WTC11 (cell line): Measurements from ENCODE around the gene INO80B. TPM values are rescaled to one million over a fixed set of nuclear protein-coding genes. Genes with fewer than 3 reads are reported as not detected.
"Not testable (repeated sequence)": the region's sequence is repeated elsewhere in the genome, so short reads cannot be mapped to it uniquely, and the experiment has no call there.

ENCODE experiments used
- ATAC-seq: fragments of 200-7000 bp; cut with Tn5 transposase; 2 replicates; pipeline ENCODE4 v1.10.0; 2021; ENCODE audit warnings: mild to moderate bottlenecking, moderate library complexity
- CTCF ChIA-PET: fragments of 300-600 bp; sonication (Branson Sonifier 250); formaldehyde crosslinking; loops from one replicate; lab custom pipeline; 2021; ENCODE audit warnings: antibody characterized with exemption; lab: Charles Lee
- POLR2A ChIA-PET: fragments of 350-600 bp; sonication (Branson Sonifier 250); formaldehyde crosslinking; loops from one replicate; lab custom pipeline; 2021; ENCODE audit warnings: antibody characterized with exemption; lab: Charles Lee
- DNase-seq: peaks from one replicate; pipeline ENCODE4 v3.0.0; 2021; ENCODE audit warnings: low spot score
- H3K27ac Mint-ChIP-seq: 2 replicates; pipeline ENCODE4 v1.8.0; 2021; ENCODE audit warnings: mixed read lengths
- H3K27me3 Mint-ChIP-seq: 2 replicates; pipeline ENCODE4 v1.8.0; 2021; ENCODE audit warnings: low read depth, mild to moderate bottlenecking, moderate library complexity, mixed read lengths
- H3K36me3 Mint-ChIP-seq: 2 replicates; pipeline ENCODE4 v1.8.0; 2021; ENCODE audit warnings: mixed read lengths
- H3K4me1 Mint-ChIP-seq: 2 replicates; pipeline ENCODE4 v1.8.0; 2022; ENCODE audit warnings: mixed read lengths
- H3K4me3 Mint-ChIP-seq: 2 replicates; pipeline ENCODE4 v1.8.0; 2021; ENCODE audit warnings: mild to moderate bottlenecking, moderate library complexity, mixed read lengths
- H3K9me3 Mint-ChIP-seq: 2 replicates; pipeline ENCODE4 v1.8.0; 2021; ENCODE audit warnings: mixed read lengths
- ATF1 ChIP-seq: sonication (generic); formaldehyde crosslinking; IDR thresholded peaks from 2 replicates; pipeline ENCODE4 v1.8.1; 2023; ENCODE audit warnings: mild to moderate bottlenecking, moderate library complexity, missing genetic modification reagents
- CREB1 ChIP-seq: sonication (generic); formaldehyde crosslinking; IDR thresholded peaks from 2 replicates; pipeline ENCODE4 v1.8.0; 2023; ENCODE audit warnings: mild to moderate bottlenecking, missing genetic modification reagents
- ELF4 ChIP-seq: sonication (generic); formaldehyde crosslinking; IDR thresholded peaks from 2 replicates; pipeline ENCODE4 v1.8.1; 2022; ENCODE audit warnings: low read depth, mild to moderate bottlenecking, moderate library complexity, missing genetic modification reagents
- FOXJ3 ChIP-seq: sonication (generic); formaldehyde crosslinking; IDR thresholded peaks from 2 replicates; pipeline ENCODE4 v1.9.0; 2021; ENCODE audit warnings: missing genetic modification reagents, mild to moderate bottlenecking, borderline replicate concordance
- JAZF1 ChIP-seq: fragments of 250-450 bp; sonication (Bioruptor Pico); IDR thresholded peaks from 2 replicates; pipeline ENCODE4 v1.9.0; 2021; ENCODE audit warnings: moderate library complexity, mild to moderate bottlenecking, inconsistent platforms
- JUN ChIP-seq: sonication (generic); formaldehyde crosslinking; IDR thresholded peaks from 2 replicates; pipeline ENCODE4 v1.8.0; 2023; ENCODE audit warnings: mild to moderate bottlenecking, missing genetic modification reagents
- MXD4 ChIP-seq: fragments of 250-450 bp; sonication (Bioruptor Pico); IDR thresholded peaks from 2 replicates; pipeline ENCODE4 v1.8.0; 2021; ENCODE audit warnings: mild to moderate bottlenecking, moderate library complexity, borderline replicate concordance
- MYBL2 ChIP-seq: sonication (generic); formaldehyde crosslinking; IDR thresholded peaks from 2 replicates; pipeline ENCODE4 v1.8.1; 2023; ENCODE audit warnings: mild to moderate bottlenecking, moderate library complexity, missing genetic modification reagents
- NR1H2 ChIP-seq: sonication (generic); formaldehyde crosslinking; IDR thresholded peaks from 2 replicates; pipeline ENCODE4 v1.9.0; 2021; ENCODE audit warnings: mild to moderate bottlenecking, moderate library complexity, missing genetic modification reagents
- SMAD3 ChIP-seq: sonication (generic); formaldehyde crosslinking; IDR thresholded peaks from 2 replicates; pipeline ENCODE4 v1.8.0; 2022; ENCODE audit warnings: missing genetic modification reagents, mild to moderate bottlenecking, borderline replicate concordance
- TCF7 ChIP-seq: sonication (generic); formaldehyde crosslinking; IDR thresholded peaks from 2 replicates; pipeline ENCODE4 v1.8.0; 2022; ENCODE audit warnings: mild to moderate bottlenecking, low read depth, missing genetic modification reagents, moderate library complexity
- ZNF396 ChIP-seq: fragments of 250-450 bp; sonication (Bioruptor Pico); IDR thresholded peaks from 2 replicates; pipeline ENCODE4 v1.8.0; 2021; ENCODE audit warnings: mild to moderate bottlenecking, moderate library complexity, borderline replicate concordance
- total RNA-seq: library from RNA; stranded (reverse); gene quantifications from 3 replicates; pipeline ENCODE4 v1.2.3, GENCODE V29; 2021
- TF ChIP-seq, protein P1 (sequence below): sonication (generic); formaldehyde crosslinking; IDR thresholded peaks from 2 replicates; pipeline ENCODE4 v1.8.1; 2022; ENCODE audit warnings: low read depth, mild to moderate bottlenecking, moderate library complexity, missing genetic modification reagents, borderline replicate concordance
- TF ChIP-seq, protein P2 (sequence below): fragments of 250-450 bp; sonication (Bioruptor Pico); IDR thresholded peaks from 2 replicates; pipeline ENCODE4 v1.9.0; 2021; ENCODE audit warnings: moderate library complexity, mild to moderate bottlenecking, inconsistent platforms, borderline replicate concordance
- TF ChIP-seq, protein P3 (sequence below): sonication (generic); formaldehyde crosslinking; IDR thresholded peaks from 2 replicates; pipeline ENCODE4 v1.8.0; 2023; ENCODE audit warnings: missing genetic modification reagents, mild to moderate bottlenecking, borderline replicate concordance
- TF ChIP-seq, protein P4 (sequence below): fragments of 250-450 bp; sonication (Bioruptor Pico); IDR thresholded peaks from 2 replicates; pipeline ENCODE4 v1.9.0; 2021; ENCODE audit warnings: mild to moderate bottlenecking

Gene INO80B
- total RNA-seq, 1 experiment from 2014 or later, result 20.2 TPM

GRCh38 chr2:74458132-74458937 lies 3.4 kb downstream of the INO80B start, which contains the start of gene WBP1 (continued):
- TF ChIP-seq, protein P1, sequence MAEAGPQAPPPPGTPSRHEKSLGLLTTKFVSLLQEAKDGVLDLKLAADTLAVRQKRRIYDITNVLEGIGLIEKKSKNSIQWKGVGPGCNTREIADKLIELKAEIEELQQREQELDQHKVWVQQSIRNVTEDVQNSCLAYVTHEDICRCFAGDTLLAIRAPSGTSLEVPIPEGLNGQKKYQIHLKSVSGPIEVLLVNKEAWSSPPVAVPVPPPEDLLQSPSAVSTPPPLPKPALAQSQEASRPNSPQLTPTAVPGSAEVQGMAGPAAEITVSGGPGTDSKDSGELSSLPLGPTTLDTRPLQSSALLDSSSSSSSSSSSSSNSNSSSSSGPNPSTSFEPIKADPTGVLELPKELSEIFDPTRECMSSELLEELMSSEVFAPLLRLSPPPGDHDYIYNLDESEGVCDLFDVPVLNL (CRISPR knock-in tag), result no peak
- TF ChIP-seq, all 79 proteins: peak for 11

- H3K27ac Mint-ChIP-seq, result peak overlapping the region; percentile 93
- no peaks in the 10 kb centered on the region for H3K27me3 Mint-ChIP-seq
- ChIA-PET CTCF (interaction anchor here (1.2 to 3.1 kb wide), 9 partner anchors 10 to 124 kb away, joined by 3 to 18 read pairs (median 4); partner anchors contain the start of gene CCDC142), POLR2A (interaction anchor here (0.6 to 2.7 kb wide), 11 partner anchors 9 to 67 kb away, joined by 3 to 29 read pairs (median 6); partner anchors contain the start of genes LBX2, MRPL53, PCGF1 and RTKN)
- ATAC-seq (no peak), DNase-seq (no peak)
- H3K9me3 Mint-ChIP-seq, result no peaks in the 10 kb centered on the region
- peak overlapping the region; percentile 96 for H3K4me3 Mint-ChIP-seq
- no peak for TF ChIP-seq CREB1 (CRISPR knock-in tag)
- TF ChIP-seq MXD4 (CRISPR knock-in tag), result no peak
- TF ChIP-seq JAZF1 (CRISPR knock-in tag), result no peak
- no peak for TF ChIP-seq JUN
- TF ChIP-seq ELF4 (CRISPR knock-in tag), result no peak
- no peak for TF ChIP-seq FOXJ3
- no peak for TF ChIP-seq SMAD3 (CRISPR knock-in tag)
- no peak for TF ChIP-seq MYBL2 (CRISPR knock-in tag)
- TF ChIP-seq NR1H2 (CRISPR knock-in tag), result no peak
- TF ChIP-seq ATF1 (CRISPR knock-in tag), result no peak
- TF ChIP-seq ZNF396 (CRISPR knock-in tag), result no peak
- no peak for TF ChIP-seq TCF7
- TF ChIP-seq, protein P2, sequence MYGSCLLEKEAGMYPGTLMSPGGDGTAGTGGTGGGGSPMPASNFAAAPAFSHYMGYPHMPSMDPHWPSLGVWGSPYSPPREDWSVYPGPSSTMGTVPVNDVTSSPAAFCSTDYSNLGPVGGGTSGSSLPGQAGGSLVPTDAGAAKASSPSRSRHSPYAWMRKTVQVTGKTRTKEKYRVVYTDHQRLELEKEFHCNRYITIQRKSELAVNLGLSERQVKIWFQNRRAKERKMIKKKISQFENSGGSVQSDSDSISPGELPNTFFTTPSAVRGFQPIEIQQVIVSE (CRISPR knock-in tag), result no peak
- TF ChIP-seq, protein P3, sequence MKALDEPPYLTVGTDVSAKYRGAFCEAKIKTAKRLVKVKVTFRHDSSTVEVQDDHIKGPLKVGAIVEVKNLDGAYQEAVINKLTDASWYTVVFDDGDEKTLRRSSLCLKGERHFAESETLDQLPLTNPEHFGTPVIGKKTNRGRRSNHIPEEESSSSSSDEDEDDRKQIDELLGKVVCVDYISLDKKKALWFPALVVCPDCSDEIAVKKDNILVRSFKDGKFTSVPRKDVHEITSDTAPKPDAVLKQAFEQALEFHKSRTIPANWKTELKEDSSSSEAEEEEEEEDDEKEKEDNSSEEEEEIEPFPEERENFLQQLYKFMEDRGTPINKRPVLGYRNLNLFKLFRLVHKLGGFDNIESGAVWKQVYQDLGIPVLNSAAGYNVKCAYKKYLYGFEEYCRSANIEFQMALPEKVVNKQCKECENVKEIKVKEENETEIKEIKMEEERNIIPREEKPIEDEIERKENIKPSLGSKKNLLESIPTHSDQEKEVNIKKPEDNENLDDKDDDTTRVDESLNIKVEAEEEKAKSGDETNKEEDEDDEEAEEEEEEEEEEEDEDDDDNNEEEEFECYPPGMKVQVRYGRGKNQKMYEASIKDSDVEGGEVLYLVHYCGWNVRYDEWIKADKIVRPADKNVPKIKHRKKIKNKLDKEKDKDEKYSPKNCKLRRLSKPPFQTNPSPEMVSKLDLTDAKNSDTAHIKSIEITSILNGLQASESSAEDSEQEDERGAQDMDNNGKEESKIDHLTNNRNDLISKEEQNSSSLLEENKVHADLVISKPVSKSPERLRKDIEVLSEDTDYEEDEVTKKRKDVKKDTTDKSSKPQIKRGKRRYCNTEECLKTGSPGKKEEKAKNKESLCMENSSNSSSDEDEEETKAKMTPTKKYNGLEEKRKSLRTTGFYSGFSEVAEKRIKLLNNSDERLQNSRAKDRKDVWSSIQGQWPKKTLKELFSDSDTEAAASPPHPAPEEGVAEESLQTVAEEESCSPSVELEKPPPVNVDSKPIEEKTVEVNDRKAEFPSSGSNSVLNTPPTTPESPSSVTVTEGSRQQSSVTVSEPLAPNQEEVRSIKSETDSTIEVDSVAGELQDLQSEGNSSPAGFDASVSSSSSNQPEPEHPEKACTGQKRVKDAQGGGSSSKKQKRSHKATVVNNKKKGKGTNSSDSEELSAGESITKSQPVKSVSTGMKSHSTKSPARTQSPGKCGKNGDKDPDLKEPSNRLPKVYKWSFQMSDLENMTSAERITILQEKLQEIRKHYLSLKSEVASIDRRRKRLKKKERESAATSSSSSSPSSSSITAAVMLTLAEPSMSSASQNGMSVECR (CRISPR knock-in tag), result no peak
- H3K4me1 Mint-ChIP-seq, result peaks cover 38% of the 10 kb centered on the region
- peaks cover 9% of the 10 kb centered on the region for H3K36me3 Mint-ChIP-seq
Observed at GRCh38 chr2:74458938-74459363, 4.1 kb downstream of the INO80B start.

- DNase-seq, H3K36me3 Mint-ChIP-seq, H3K9me3 Mint-ChIP-seq, ATAC-seq, H3K27me3 Mint-ChIP-seq: not testable (repeated sequence)
- Mint-ChIP-seq H3K27ac (peak overlapping the region; percentile 84), H3K4me3 (peak overlapping the region; percentile 96), H3K4me1 (peaks cover 36% of the 10 kb centered on the region)
- POLR2A ChIA-PET, result interaction anchor here (2.7 kb wide), 1 partner anchor 19 kb away, joined by 29 read pairs; the partner anchor contains the start of gene RTKN
- TF ChIP-seq, protein P4, sequence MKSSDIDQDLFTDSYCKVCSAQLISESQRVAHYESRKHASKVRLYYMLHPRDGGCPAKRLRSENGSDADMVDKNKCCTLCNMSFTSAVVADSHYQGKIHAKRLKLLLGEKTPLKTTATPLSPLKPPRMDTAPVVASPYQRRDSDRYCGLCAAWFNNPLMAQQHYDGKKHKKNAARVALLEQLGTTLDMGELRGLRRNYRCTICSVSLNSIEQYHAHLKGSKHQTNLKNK (CRISPR knock-in tag), result 0 out of 2 replicates have a peak, but pooled peaks have one; percentile 29
- CTCF ChIA-PET, result interaction anchor here (1.3 to 2.1 kb wide), 4 partner anchors 9 to 68 kb away, joined by 4 to 9 read pairs (median 6); no protein-coding TSS in a partner anchor
Observed at GRCh38 chr2:74459503-74460118, 4.7 kb downstream of the INO80B start.

- CTCF ChIA-PET, result interaction anchor here (1.9 to 2.1 kb wide), 2 partner anchors 12 to 20 kb away, joined by 9 to 18 read pairs; partner anchors contain the start of gene MRPL53
- POLR2A ChIA-PET, result interaction anchor here (2.7 kb wide), 1 partner anchor 20 kb away, joined by 29 read pairs; the partner anchor contains the start of gene RTKN
- peaks cover 33% of the 10 kb centered on the region for H3K4me1 Mint-ChIP-seq
Observed at GRCh38 chr2:74460187-74460586, 5.3 kb downstream of the INO80B start.

More at GRCh38 chr2:74460187-74460586, 5.3 kb downstream of the INO80B start:
- H3K27me3 Mint-ChIP-seq, H3K9me3 Mint-ChIP-seq, H3K36me3 Mint-ChIP-seq, DNase-seq, ATAC-seq: not testable (repeated sequence)
- H3K27ac Mint-ChIP-seq, result peak overlapping the region; percentile 41; the same call in 1 of the 2 replicates
- peak overlapping the region; percentile 96 for H3K4me3 Mint-ChIP-seq
